Activated CD8-positive, alpha-beta T cell treated with anti-CD3 and anti-CD28 coated beads for 36 hours (primary cell): ENCODE results near the gene TBKBP1. TPM values are rescaled to one million over a fixed set of nuclear protein-coding genes. Genes with fewer than 3 reads are reported as not detected.

Source experiments
- ATAC-seq: fragments of 200-7000 bp; cut with Tn5 transposase; one replicate; pipeline ENCODE4 v1.10.0; 2021; ENCODE audit warnings: mild to moderate bottlenecking, moderate library complexity
- CTCF ChIA-PET: fragments of 350-600 bp; sonication (Branson Sonifier 250); formaldehyde crosslinking; loops from one replicate; lab custom pipeline; 2021; ENCODE audit warnings: antibody characterized with exemption; lab: Charles Lee
- POLR2A ChIA-PET: fragments of 350-600 bp; sonication (Branson Sonifier 250); formaldehyde crosslinking; loops from one replicate; lab custom pipeline; 2021; ENCODE audit warnings: antibody characterized with exemption; lab: Charles Lee
- DNase-seq: peaks from one replicate; pipeline ENCODE4 v3.0.0-alpha.2; 2020
- H3K27ac Mint-ChIP-seq: one replicate; pipeline ENCODE4 v1.8.0; 2021; ENCODE audit warnings: mild to moderate bottlenecking, mixed read lengths
- H3K27me3 Mint-ChIP-seq: one replicate; pipeline ENCODE4 v1.8.0; 2021; ENCODE audit warnings: mixed read lengths
- H3K36me3 Mint-ChIP-seq: one replicate; pipeline ENCODE4 v1.8.0; 2021; ENCODE audit warnings: low read depth, mixed read lengths
- H3K4me1 Mint-ChIP-seq: one replicate; pipeline ENCODE4 v1.8.0; 2021; ENCODE audit warnings: low read depth, mixed read lengths
- H3K4me3 Mint-ChIP-seq: one replicate; pipeline ENCODE4 v1.8.0; 2021; ENCODE audit warnings: mild to moderate bottlenecking, moderate library complexity, mixed read lengths
- H3K9me3 Mint-ChIP-seq: one replicate; pipeline ENCODE4 v1.8.0; 2021; ENCODE audit warnings: mixed read lengths
- CTCF ChIP-seq: fragments of 200-600 bp; IDR thresholded peaks from one replicate; pipeline ENCODE4 v1.8.0; 2022; ENCODE audit warnings: antibody characterized with exemption, mild to moderate bottlenecking
- intact Hi-C: fragments of 100-400 bp; cut with micrococcal nuclease; formaldehyde crosslinking; loops from one replicate; pipeline ENCODE4 v1.10.0; 2022
- total RNA-seq, 2 experiments: library from RNA; stranded (reverse); gene quantifications; one replicate each; pipeline ENCODE4 v1.2.3, GENCODE V29; 2021

TBKBP1 gene
- total RNA-seq, 2 experiments from 2014 or later, result 12.4 to 13.6 TPM

- H3K4me1 Mint-ChIP-seq, result peaks cover 84% of the 10 kb centered on the region
- peak; percentile 34 for DNase-seq
- ChIA-PET POLR2A (interaction anchor here (5.4 to 27.1 kb wide), 3 partner anchors 14 to 29 kb away, joined by 23 to 493 read pairs (median 214); partner anchors contain the start of gene TBKBP1), CTCF (interaction anchor here (2.1 to 18.4 kb wide), 3 partner anchors 11 to 29 kb away, joined by 6 to 424 read pairs (median 9); partner anchors contain the start of gene TBKBP1)
- no peak for TF ChIP-seq CTCF
- no peaks in the 10 kb centered on the region for H3K27me3 Mint-ChIP-seq
- H3K27ac Mint-ChIP-seq, result peak overlapping the region; percentile 63
- no peaks in the 10 kb centered on the region for H3K9me3 Mint-ChIP-seq
- no peak for ATAC-seq
- H3K36me3 Mint-ChIP-seq, result no peaks in the 10 kb centered on the region
- H3K4me3 Mint-ChIP-seq, result no peak overlapping the region
- intact Hi-C loops, result no loop called here
Observed at GRCh38 chr17:47728214-47728877, 34.4 kb downstream of the TBKBP1 start.

- ChIA-PET POLR2A (interaction anchor here (5.4 to 27.1 kb wide), 3 partner anchors 12 to 30 kb away, joined by 23 to 493 read pairs (median 214); partner anchors contain the start of gene TBKBP1), CTCF (interaction anchor here (0.7 to 18.4 kb wide), 3 partner anchors 8 to 28 kb away, joined by 3 to 424 read pairs (median 6); partner anchors contain the start of gene TBKBP1)
- peaks cover 8% of the 10 kb centered on the region for H3K36me3 Mint-ChIP-seq
- H3K27me3 Mint-ChIP-seq, result no peaks in the 10 kb centered on the region
- peak overlapping the region; percentile 17 for H3K27ac Mint-ChIP-seq
- H3K4me3 Mint-ChIP-seq, result no peak overlapping the region
- intact Hi-C loops, result no loop called here
- peak; percentile 7 for DNase-seq
- peaks cover 76% of the 10 kb centered on the region for H3K4me1 Mint-ChIP-seq
- no peak for TF ChIP-seq CTCF
- ATAC-seq, result no peak
- no peaks in the 10 kb centered on the region for H3K9me3 Mint-ChIP-seq
Observed at GRCh38 chr17:47729476-47729875, 35.5 kb downstream of the TBKBP1 start.

- H3K4me3 Mint-ChIP-seq, result no peak overlapping the region
- intact Hi-C loops, result loop anchor here (5.0 kb wide), 1 partner anchor 33 kb away; no protein-coding TSS in a partner anchor
- ATAC-seq (no peak), DNase-seq (no peak)
- H3K36me3 Mint-ChIP-seq, result peaks cover 20% of the 10 kb centered on the region
- ChIA-PET POLR2A (interaction anchor here (0.6 to 27.1 kb wide), 7 partner anchors 9 to 81 kb away, joined by 3 to 493 read pairs (median 18); partner anchors contain the start of genes KPNB1 and TBKBP1), CTCF (interaction anchor here (1.0 to 18.4 kb wide), 8 partner anchors 9 to 165 kb away, joined by 3 to 424 read pairs (median 10); partner anchors contain the start of gene TBKBP1)
- TF ChIP-seq CTCF, result no peak
- no peaks in the 10 kb centered on the region for H3K27me3 Mint-ChIP-seq
- H3K9me3 Mint-ChIP-seq, result no peaks in the 10 kb centered on the region
- peaks cover 64% of the 10 kb centered on the region for H3K4me1 Mint-ChIP-seq
- H3K27ac Mint-ChIP-seq, result peak overlapping the region; percentile 61
Observed at GRCh38 chr17:47730681-47731080, 36.7 kb downstream of the TBKBP1 start.

GRCh38 chr17:47731396-47731795, 37.4 kb downstream of the TBKBP1 start:
- Mint-ChIP-seq H3K4me3 (no peak overlapping the region), H3K4me1 (peaks cover 59% of the 10 kb centered on the region), H3K27ac (peak overlapping the region; percentile 61), H3K36me3 (peaks cover 27% of the 10 kb centered on the region), H3K9me3 (no peaks in the 10 kb centered on the region), H3K27me3 (no peaks in the 10 kb centered on the region)
- no peak for ATAC-seq
- ChIA-PET CTCF (interaction anchor here (1.0 to 18.4 kb wide), 8 partner anchors 9 to 164 kb away, joined by 3 to 424 read pairs (median 12); partner anchors contain the start of gene TBKBP1), POLR2A (interaction anchor here (0.6 to 27.1 kb wide), 8 partner anchors 9 to 210 kb away, joined by 3 to 493 read pairs (median 17); partner anchors contain the start of genes KPNB1, PNPO and TBKBP1)
- DNase-seq, result no peak
- intact Hi-C loops, result loop anchor here (5.0 kb wide), 1 partner anchor 34 kb away; no protein-coding TSS in a partner anchor
- TF ChIP-seq CTCF, result no peak
